Peyer's patch (tissue), 4 donors: ENCODE results near the gene DLX3.

ENCODE experiments used
- POLR2A ChIP-seq, 2 donors: fragments of 450-650 bp; IDR thresholded peaks; one replicate each; pipeline ENCODE4 v1.5.1; 2017; ENCODE audit warnings: antibody characterized with exemption in 2 of 2, mild to moderate bottlenecking in 2 of 2, moderate library complexity in 2 of 2
- TF ChIP-seq, protein P1 (sequence below), 6 experiments: fragments of 450-650 bp in 4 of 6; fragments of 200-600 bp in 2 of 6; sonication (generic) in 1 of 6; IDR thresholded peaks; one replicate each; pipeline ENCODE4 v1.5.1; 2017 to 2019; ENCODE audit warnings: antibody characterized with exemption in 6 of 6, mild to moderate bottlenecking in 3 of 6, moderate library complexity in 1 of 6

DNA sequence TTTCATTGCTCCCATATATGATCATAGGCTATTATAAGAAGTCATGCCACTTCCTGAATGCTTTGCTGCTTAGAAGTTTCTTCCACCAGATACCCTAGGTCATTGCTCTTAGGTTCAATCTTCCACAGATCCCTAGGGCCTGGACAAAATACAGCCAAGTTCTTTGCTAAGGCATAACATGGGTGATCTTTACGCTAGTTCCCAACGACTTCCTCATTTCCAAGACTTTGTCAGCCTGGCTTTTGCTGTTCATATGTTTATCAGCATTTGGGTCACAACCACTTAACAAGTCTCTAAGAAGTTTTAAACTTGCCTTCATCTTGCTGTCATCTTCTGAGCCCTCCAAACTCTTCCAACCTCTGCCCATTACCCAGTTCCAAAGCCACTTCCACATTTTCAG, 20.1 kb upstream of the DLX3 start:
- TF ChIP-seq, protein P1, sequence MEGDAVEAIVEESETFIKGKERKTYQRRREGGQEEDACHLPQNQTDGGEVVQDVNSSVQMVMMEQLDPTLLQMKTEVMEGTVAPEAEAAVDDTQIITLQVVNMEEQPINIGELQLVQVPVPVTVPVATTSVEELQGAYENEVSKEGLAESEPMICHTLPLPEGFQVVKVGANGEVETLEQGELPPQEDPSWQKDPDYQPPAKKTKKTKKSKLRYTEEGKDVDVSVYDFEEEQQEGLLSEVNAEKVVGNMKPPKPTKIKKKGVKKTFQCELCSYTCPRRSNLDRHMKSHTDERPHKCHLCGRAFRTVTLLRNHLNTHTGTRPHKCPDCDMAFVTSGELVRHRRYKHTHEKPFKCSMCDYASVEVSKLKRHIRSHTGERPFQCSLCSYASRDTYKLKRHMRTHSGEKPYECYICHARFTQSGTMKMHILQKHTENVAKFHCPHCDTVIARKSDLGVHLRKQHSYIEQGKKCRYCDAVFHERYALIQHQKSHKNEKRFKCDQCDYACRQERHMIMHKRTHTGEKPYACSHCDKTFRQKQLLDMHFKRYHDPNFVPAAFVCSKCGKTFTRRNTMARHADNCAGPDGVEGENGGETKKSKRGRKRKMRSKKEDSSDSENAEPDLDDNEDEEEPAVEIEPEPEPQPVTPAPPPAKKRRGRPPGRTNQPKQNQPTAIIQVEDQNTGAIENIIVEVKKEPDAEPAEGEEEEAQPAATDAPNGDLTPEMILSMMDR (IDR thresholded peaks at IDR 0.05), result no peak
- no peak for TF ChIP-seq POLR2A (IDR thresholded peaks at IDR 0.05)
